Suprapubic skin (tissue), 4 donors: ENCODE measurements around the gene HS3ST3B1. TPM values are rescaled to one million over a fixed set of nuclear protein-coding genes. Genes with fewer than 3 reads are reported as not detected.

Experiments used
- DNase-seq, 2 donors: peaks; one replicate each; pipeline ENCODE4 v3.0.0-alpha.2; 2019; ENCODE audit warnings: low spot score in 2 of 2
- H3K27ac ChIP-seq: fragments of 200-600 bp; sonication (generic); one replicate; pipeline ENCODE4 v1.5.1; 2019
- H3K27me3 ChIP-seq: fragments of 200-600 bp; sonication (generic); one replicate; pipeline ENCODE4 v1.5.1; 2019
- H3K36me3 ChIP-seq: fragments of 200-600 bp; sonication (generic); one replicate; pipeline ENCODE4 v1.5.1; 2019
- H3K4me1 ChIP-seq: fragments of 200-600 bp; sonication (generic); one replicate; pipeline ENCODE4 v1.5.1; 2019
- H3K4me3 ChIP-seq: fragments of 200-600 bp; sonication (generic); one replicate; pipeline ENCODE4 v1.5.1; 2019; ENCODE audit warnings: mild to moderate bottlenecking
- H3K9me3 ChIP-seq: fragments of 200-600 bp; sonication (generic); one replicate; pipeline ENCODE4 v1.5.1; 2019
- EP300 ChIP-seq: sonication (generic); formaldehyde crosslinking; IDR thresholded peaks from one replicate; pipeline ENCODE4 v1.6.1; 2017; ENCODE audit warnings: antibody characterized with exemption
- POLR2A ChIP-seq, 2 donors: fragments of 450-650 bp; IDR thresholded peaks; one replicate each; pipeline ENCODE4 v1.6.1; 2017; ENCODE audit warnings: antibody characterized with exemption in 2 of 2, mild to moderate bottlenecking in 2 of 2, moderate library complexity in 2 of 2
- POLR2AphosphoS5 ChIP-seq, 3 donors: sonication (generic); formaldehyde crosslinking; IDR thresholded peaks; one replicate each; pipeline ENCODE4 v1.6.1; 2017; ENCODE audit warnings: antibody characterized with exemption in 3 of 3
- WGBS: methylation state at CpG from one replicate; pipeline ENCODE4 v1.1.5; 2018; 5-methylcytosine and 5-hydroxymethylcytosine counted together
- total RNA-seq, 4 donors: library from RNA; depleted of rRNA; stranded (reverse); fragments of >200 nt; gene quantifications; one replicate each; pipeline ENCODE4 v1.1.0, GENCODE V29; 2016
- TF ChIP-seq, protein P1 (sequence below), 2 donors: fragments of 200-600 bp in 1 of 2; fragments of 450-650 bp in 1 of 2; sonication (generic) in 1 of 2; IDR thresholded peaks; one replicate each; pipeline ENCODE4 v1.5.1; 2016 to 2019; ENCODE audit warnings: antibody characterized with exemption in 2 of 2, mild to moderate bottlenecking in 1 of 2, moderate library complexity in 1 of 2

Gene HS3ST3B1
- total RNA-seq, 4 donors from 2014 or later, result 7.3 to 21.2 (median 14.7) TPM

DNA sequence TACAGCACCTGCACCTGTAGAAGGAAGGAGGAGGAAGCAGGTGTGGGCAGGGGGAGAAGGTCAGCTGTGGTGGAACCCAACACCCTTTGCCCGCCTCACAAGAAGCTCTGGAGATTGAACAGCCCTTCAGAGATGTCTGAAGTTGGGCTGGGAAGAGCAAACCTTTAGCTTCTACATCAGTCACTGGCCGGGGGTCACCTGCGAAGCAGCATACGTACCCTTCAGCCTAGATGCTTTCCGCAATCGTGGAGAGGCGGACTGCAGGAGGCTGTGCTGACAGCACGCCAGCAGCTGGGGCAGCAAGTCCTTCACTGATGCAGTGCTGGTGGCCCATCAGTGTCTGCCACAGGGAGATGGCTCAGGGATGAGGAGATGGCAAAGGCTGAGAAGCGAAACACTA, 5.2 kb upstream of the HS3ST3B1 start:
- Histone ChIP-seq H3K9me3 (no peaks in the 10 kb centered on the region), H3K27ac (no peak overlapping the region), H3K27me3 (peaks cover 86% of the 10 kb centered on the region), H3K4me3 (no peak overlapping the region), H3K4me1 (peaks cover 38% of the 10 kb centered on the region), H3K36me3 (no peaks in the 10 kb centered on the region)
- WGBS, result 87% methylated on average over 9 of the region's 9 CpGs
- TF ChIP-seq, protein P1, sequence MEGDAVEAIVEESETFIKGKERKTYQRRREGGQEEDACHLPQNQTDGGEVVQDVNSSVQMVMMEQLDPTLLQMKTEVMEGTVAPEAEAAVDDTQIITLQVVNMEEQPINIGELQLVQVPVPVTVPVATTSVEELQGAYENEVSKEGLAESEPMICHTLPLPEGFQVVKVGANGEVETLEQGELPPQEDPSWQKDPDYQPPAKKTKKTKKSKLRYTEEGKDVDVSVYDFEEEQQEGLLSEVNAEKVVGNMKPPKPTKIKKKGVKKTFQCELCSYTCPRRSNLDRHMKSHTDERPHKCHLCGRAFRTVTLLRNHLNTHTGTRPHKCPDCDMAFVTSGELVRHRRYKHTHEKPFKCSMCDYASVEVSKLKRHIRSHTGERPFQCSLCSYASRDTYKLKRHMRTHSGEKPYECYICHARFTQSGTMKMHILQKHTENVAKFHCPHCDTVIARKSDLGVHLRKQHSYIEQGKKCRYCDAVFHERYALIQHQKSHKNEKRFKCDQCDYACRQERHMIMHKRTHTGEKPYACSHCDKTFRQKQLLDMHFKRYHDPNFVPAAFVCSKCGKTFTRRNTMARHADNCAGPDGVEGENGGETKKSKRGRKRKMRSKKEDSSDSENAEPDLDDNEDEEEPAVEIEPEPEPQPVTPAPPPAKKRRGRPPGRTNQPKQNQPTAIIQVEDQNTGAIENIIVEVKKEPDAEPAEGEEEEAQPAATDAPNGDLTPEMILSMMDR (IDR thresholded peaks at IDR 0.05), result no peak
- TF ChIP-seq EP300, result no peak
- no peak for TF ChIP-seq POLR2AphosphoS5 (IDR thresholded peaks at IDR 0.05)
- TF ChIP-seq POLR2A (IDR thresholded peaks at IDR 0.05), result no peak
- DNase-seq, result peak in 1 of 2 donors; percentile 40

DNA sequence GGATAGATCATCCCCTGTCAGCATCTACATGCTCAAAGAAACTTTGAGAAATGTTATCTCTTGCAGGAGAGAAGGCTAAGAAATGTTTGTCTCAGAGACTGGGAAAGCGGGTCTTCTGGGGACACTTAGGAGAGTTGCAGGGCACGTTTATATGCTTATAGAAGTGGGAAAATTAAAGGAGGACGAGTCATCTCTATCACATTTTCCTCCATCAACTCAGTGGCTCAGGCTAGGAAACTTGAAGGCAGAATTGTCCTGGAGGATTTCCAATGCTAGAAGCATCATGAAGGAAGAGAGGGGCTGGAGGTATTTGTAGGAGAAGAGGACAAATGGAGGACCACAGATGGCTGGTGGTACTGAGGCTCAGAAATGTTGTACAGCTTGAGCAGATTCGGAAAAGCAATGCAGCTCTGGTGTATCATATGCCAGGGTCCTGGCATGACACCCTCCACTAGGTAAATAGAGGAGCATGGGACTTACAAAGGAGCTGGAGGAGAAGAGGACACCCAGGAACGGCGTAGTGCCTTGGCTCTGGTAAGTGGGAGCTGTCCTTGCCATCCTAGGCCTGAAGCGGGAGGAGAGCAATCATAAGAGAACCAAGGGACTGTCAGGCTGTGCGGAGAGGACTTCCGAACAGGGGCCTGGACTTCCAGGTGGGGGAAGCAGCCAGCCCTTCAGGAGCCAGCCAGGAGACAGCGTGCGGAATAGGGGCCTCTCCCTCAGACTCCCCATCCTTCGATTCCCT, 4.5 kb upstream of the HS3ST3B1 start:
- no peak overlapping the region for H3K4me3 ChIP-seq
- H3K27me3 ChIP-seq, result peaks cover 82% of the 10 kb centered on the region
- TF ChIP-seq POLR2A (IDR thresholded peaks at IDR 0.05) (no peak), EP300 (no peak), POLR2AphosphoS5 (IDR thresholded peaks at IDR 0.05) (no peak)
- TF ChIP-seq, protein P1 (IDR thresholded peaks at IDR 0.05), result no peak
- 76% methylated on average over 12 of the region's 12 CpGs for WGBS
- H3K27ac ChIP-seq, result no peak overlapping the region
- peaks cover 41% of the 10 kb centered on the region for H3K4me1 ChIP-seq
- H3K9me3 ChIP-seq, result no peaks in the 10 kb centered on the region
- peak in 1 of 2 donors; percentile 50 for DNase-seq
- H3K36me3 ChIP-seq, result no peaks in the 10 kb centered on the region

DNA sequence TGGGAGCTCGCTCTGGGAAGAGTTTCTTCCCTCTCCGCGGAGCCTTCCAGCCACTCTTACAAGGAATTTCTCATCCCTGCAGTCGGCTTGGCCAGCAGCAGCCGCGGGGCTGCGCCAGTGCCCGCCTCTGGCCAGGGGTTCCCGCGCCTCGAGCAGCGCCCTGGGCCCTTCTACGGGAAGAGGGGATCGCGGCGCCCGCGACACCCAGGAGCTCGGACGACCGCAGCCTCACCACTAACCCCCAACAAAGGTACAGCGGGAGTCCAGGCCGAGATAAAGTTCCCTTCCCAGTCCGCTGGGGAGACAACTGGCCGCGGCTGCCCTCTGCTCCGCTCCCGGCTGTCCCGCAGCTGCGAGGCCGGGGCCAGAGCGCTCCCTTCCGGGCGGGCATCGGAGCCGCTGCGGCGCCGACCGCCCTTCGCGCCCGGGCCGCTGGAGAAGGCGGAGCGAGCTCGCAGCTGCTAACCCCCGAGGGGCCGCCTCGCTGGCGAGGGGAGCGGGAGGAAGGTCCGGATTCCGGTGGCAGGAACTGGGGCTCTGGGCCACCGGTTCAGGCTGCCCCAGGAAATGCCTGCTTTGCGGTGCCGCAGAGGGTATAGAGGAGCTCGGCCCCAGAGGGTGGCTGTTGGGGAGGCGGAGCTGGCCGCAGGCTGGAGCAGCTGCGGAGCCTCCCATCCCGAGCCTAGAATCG, 3.6 kb upstream of the HS3ST3B1 start:
- H3K9me3 ChIP-seq, result no peaks in the 10 kb centered on the region
- TF ChIP-seq, protein P1 (IDR thresholded peaks at IDR 0.05), result peak in 1 of 2 donors; percentile 15
- no peak for TF ChIP-seq POLR2A (IDR thresholded peaks at IDR 0.05)
- peak overlapping the region; percentile 44 for H3K4me3 ChIP-seq
- WGBS, result no CpG with 5 or more reads among the region's 63 CpGs
- peaks cover 78% of the 10 kb centered on the region for H3K27me3 ChIP-seq
- H3K4me1 ChIP-seq, result peaks cover 51% of the 10 kb centered on the region
- peak in 1 of 2 donors; percentile 62 for DNase-seq
- H3K36me3 ChIP-seq, result no peaks in the 10 kb centered on the region
- H3K27ac ChIP-seq, result no peak overlapping the region

DNA sequence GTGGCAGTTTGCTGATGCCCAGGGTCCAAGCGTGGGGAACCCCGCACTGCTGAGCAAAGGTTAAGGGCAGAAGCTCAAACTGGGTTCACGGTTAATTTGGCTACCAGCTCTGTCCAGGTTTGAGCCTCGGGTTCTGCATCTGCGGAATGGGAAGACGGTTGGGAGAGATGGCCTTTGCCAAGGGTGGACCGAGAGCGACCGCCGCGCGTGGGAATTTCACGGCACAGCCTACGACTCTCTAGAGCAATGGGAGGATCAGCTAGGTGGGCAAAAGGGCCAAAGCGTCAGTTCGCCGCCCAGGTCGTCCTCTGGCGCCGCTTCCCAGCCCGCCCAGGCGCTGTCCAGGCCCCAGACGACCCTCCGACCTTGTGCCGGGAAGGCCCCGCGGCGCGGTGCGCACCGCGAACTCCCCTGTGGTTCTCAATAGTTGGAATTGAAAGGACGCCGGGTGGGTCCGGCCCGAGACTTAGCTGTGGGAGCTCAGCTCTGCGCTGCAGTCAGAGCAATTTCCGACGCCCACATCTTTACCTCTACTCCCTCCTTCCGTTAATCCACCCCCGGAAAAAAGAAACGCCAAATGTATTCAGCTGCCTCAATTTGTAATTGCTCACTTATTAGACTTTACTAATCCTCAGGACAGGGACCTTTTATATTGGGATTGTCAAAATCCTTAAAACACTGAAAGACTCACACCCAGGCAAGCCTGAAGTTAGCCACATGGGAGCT, 2.5 kb upstream of the HS3ST3B1 start:
- Histone ChIP-seq H3K27me3 (peaks cover 73% of the 10 kb centered on the region), H3K27ac (no peak overlapping the region), H3K36me3 (no peaks in the 10 kb centered on the region), H3K4me3 (no peak overlapping the region), H3K4me1 (peaks cover 62% of the 10 kb centered on the region), H3K9me3 (no peaks in the 10 kb centered on the region)
- 42% methylated on average over 41 of the region's 42 CpGs for WGBS
- peak in 1 of 2 donors; percentile 56 for DNase-seq
- TF ChIP-seq EP300 (no peak), POLR2A (IDR thresholded peaks at IDR 0.05) (no peak), POLR2AphosphoS5 (IDR thresholded peaks at IDR 0.05) (no peak)
- TF ChIP-seq, protein P1 (IDR thresholded peaks at IDR 0.05), result no peak

DNA sequence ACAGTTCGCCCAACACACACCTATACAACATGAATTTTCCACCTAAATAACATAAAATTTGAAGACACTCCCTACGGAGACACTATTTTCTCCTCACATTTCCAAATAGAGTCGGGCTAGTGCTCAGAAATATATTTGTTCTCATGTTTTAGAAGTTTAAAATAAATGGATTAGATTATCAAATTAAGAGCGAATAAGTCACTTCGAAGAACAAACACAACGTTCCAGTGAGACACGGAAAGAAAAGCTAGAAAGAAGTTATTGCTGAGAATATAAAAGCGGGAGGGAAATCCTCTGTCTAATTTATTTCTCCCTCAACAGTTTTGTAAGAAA, 2.0 kb upstream of the HS3ST3B1 start:
- H3K9me3 ChIP-seq, result no peaks in the 10 kb centered on the region
- no peak overlapping the region for H3K27ac ChIP-seq
- TF ChIP-seq POLR2AphosphoS5 (IDR thresholded peaks at IDR 0.05) (no peak), POLR2A (IDR thresholded peaks at IDR 0.05) (no peak), EP300 (no peak)
- TF ChIP-seq, protein P1 (IDR thresholded peaks at IDR 0.05), result no peak
- H3K36me3 ChIP-seq, result no peaks in the 10 kb centered on the region
- H3K4me3 ChIP-seq, result peak overlapping the region; percentile 79
- WGBS, result 25% methylated on average over 8 of the region's 8 CpGs
- peaks cover 67% of the 10 kb centered on the region for H3K4me1 ChIP-seq
- H3K27me3 ChIP-seq, result peaks cover 73% of the 10 kb centered on the region
- no peak for DNase-seq
